Mucosa of rectum (tissue), 2 donors: ENCODE results near the gene ZAP70.

ENCODE experiments used
- H3K27ac ChIP-seq, 2 donors: one replicate each; pipeline ENCODE4 v1.7.0; 2013; ENCODE audit warnings: inconsistent platforms in 2 of 2, low read depth in 2 of 2, low read length in 2 of 2
- H3K27me3 ChIP-seq, 2 donors: one replicate each; pipeline ENCODE4 v1.7.0; 2013; ENCODE audit warnings: low read length in 2 of 2; ENCODE audit not compliant: control insufficient read depth in 2 of 2, insufficient read depth in 2 of 2
- H3K36me3 ChIP-seq, 2 donors: one replicate each; pipeline ENCODE4 v1.7.0; 2013; ENCODE audit warnings: low read length in 2 of 2; ENCODE audit not compliant: control insufficient read depth in 2 of 2, insufficient read depth in 2 of 2
- H3K4me1 ChIP-seq, 2 donors: one replicate each; pipeline ENCODE4 v1.7.0; 2013; ENCODE audit warnings: low read length in 2 of 2, mild to moderate bottlenecking in 1 of 2; ENCODE audit not compliant: control insufficient read depth in 2 of 2, insufficient read depth in 2 of 2
- H3K4me3 ChIP-seq, 2 donors: one replicate each; pipeline ENCODE4 v1.7.0; 2013; ENCODE audit warnings: low read length in 2 of 2
- H3K9ac ChIP-seq, 2 donors: one replicate each; pipeline ENCODE4 v1.7.0; 2013; ENCODE audit warnings: low read length in 2 of 2, low read depth in 1 of 2, mild to moderate bottlenecking in 1 of 2
- H3K9me3 ChIP-seq, 2 donors: one replicate each; pipeline ENCODE4 v1.7.0; 2013; ENCODE audit warnings: low read length in 2 of 2; ENCODE audit not compliant: control insufficient read depth in 2 of 2
- donor health status: healthy.
- donor health status: Normal muscosa, but diverticular disease.

ZAP70 gene

DNA sequence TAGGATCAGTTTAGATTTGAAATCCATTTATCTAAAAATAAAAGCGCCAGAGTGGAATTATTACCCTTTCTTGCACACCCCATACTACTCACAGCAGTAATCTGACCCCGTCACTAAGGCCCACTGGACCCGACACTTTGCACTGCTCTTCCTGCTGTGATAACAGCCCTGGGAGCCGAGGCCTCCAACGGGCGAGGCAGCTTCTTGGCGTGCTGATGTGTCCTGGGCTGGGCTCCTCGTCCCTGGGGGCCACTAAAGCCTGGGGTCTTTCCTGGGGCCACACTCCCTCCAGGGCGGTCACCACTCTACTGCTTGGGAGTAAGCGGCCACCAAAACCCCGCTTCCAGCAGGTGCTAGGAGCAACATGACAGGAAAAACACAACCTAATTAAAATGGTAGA, 61.7 kb downstream of the ZAP70 start:
- Histone ChIP-seq H3K4me1 (no peaks in the 10 kb centered on the region), H3K4me3 (no peak overlapping the region), H3K36me3 (peaks cover 46 to 52% of the 10 kb centered on the region in 2 donors), H3K9me3 (no peaks in the 10 kb centered on the region), H3K27ac (no peak overlapping the region), H3K9ac (no peak overlapping the region), H3K27me3 (no peaks in the 10 kb centered on the region)

DNA sequence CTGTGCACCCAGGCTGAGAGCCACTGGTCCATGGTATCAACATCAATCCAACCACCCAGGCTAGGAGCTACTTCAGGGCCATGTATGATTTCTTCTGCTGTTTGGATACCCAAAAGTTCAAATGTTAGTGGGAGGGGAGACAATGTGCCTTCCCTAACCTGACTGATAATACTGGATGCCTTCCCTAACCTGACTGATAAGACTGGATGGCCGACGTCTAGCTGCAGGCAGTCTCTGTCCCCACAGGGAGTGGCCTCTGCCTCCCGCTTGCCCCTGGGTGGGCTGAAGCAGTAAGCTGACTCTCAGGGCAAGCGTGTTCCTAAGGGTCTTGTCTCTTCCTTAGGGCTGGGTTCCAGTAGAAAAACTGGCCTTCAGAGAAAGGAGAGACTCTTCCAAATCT, 65.8 kb downstream of the ZAP70 start:
- H3K4me3 ChIP-seq, result no peak overlapping the region
- H3K9me3 ChIP-seq, result no peaks in the 10 kb centered on the region
- no peak overlapping the region for H3K27ac ChIP-seq
- H3K27me3 ChIP-seq, result no peaks in the 10 kb centered on the region
- H3K9ac ChIP-seq, result no peak overlapping the region
- peaks cover 6 to 7% of the 10 kb centered on the region in 2 donors for H3K4me1 ChIP-seq
- H3K36me3 ChIP-seq, result peaks cover 20 to 26% of the 10 kb centered on the region in 2 donors

DNA sequence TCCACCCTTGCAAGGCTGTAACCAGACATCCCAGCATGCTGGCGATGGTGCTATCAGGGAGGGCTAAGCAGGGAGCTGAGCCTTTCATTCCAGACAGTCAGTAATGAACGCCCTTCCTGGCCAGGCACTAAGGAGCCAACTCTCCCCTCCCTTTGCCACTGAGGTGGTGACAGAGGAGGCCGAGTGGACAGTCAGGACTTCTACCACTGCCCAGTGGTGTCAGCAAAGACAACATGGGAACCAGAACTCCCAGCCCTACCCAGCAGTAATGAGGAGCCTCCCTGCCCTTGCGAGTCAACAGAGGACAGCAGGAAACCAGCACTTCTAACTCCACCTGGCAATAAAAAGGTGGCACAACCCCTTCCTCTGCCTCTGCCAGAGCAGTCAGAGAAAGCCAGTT, 68.6 kb downstream of the ZAP70 start:
- H3K4me1 ChIP-seq, result peaks cover 6 to 11% of the 10 kb centered on the region in 2 donors
- peaks cover 9 to 10% of the 10 kb centered on the region in 2 donors for H3K36me3 ChIP-seq
- no peaks in the 10 kb centered on the region for H3K27me3 ChIP-seq
- H3K9ac ChIP-seq, result peak overlapping the region in 1 of 2 donors; percentile 15
- H3K4me3 ChIP-seq, result no peak overlapping the region
- H3K27ac ChIP-seq, result peak overlapping the region; percentile 83 to 86
- H3K9me3 ChIP-seq, result no peaks in the 10 kb centered on the region

DNA sequence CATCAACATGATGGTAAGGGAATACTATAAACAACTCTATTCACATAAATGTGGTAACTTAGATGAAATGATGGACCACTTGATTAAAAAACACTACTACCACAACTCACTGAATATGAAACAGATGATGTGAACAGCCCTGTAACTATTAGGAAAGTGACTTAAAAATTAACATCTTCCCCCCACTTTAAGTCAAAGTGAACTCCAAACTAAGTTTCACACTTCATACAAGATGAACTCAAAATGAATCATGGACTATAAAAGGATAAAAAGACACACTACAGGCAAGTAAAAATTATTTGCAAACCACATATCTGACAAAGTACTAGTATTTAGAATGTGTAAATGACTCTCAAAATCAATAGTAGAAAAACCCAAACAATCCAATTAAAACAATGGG, 71.6 kb downstream of the ZAP70 start:
- H3K36me3 ChIP-seq, result peaks cover 23 to 31% of the 10 kb centered on the region in 2 donors
- H3K9ac ChIP-seq, result no peak overlapping the region
- no peak overlapping the region for H3K27ac ChIP-seq
- peaks cover 6 to 11% of the 10 kb centered on the region in 2 donors for H3K4me1 ChIP-seq
- no peaks in the 10 kb centered on the region for H3K27me3 ChIP-seq
- no peak overlapping the region for H3K4me3 ChIP-seq
- no peaks in the 10 kb centered on the region for H3K9me3 ChIP-seq

DNA sequence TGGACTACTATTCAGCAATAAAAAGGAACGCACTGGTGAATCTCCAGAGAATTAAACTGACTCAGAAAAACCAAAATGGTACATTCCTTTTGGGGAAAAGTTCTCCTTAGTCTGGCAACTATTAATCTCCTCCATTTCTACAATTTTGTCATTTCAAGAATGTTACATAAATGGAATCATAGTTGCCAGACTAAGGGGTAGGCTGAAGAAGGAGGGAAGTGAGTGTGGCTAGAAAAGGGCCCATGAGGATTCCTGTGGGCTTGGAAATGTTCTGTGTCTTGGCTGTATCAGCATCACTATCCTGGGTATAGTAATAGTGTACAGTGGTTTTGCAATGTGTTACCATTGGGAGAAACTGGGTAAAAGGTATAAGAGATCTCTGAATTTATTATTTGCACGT, 72.4 kb downstream of the ZAP70 start:
- Histone ChIP-seq H3K9me3 (no peaks in the 10 kb centered on the region), H3K9ac (no peak overlapping the region), H3K4me1 (peaks cover 6 to 11% of the 10 kb centered on the region in 2 donors), H3K27ac (no peak overlapping the region), H3K4me3 (no peak overlapping the region), H3K36me3 (peaks cover 25 to 38% of the 10 kb centered on the region in 2 donors), H3K27me3 (no peaks in the 10 kb centered on the region)

DNA sequence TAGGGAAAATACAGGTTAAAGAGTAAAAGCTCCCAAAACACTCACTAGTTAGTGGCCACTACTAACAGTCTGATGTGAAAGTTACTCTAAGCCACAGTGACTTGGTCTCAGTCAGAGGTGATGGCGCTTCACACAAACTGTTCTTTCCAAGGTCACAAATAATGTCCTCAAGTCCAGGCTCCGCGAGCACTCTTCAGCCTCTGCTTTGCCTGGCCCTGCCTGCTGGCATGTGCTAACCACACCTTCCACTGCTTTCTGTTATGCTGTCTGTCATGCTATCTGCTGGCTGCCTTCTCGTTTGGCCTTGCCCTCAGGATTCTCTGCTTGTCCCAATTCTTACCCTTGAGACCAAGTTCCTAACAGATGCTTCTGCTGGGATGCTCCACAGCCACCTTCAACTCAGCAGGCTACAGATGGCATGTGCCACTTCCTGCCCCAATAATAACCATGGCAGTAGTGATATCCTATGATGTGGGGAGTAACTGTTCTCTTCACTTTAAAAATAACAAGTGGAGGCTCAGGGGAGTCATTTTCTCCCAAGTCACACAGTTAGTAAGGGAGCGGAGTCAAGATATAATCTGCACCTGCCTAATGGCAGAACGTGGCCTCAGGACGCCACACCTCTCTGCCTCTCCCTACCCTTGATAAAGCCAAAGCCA, 75.7 kb downstream of the ZAP70 start:
- Histone ChIP-seq H3K27ac (no peak overlapping the region), H3K9ac (no peak overlapping the region), H3K4me1 (peaks cover 0 to 5% of the 10 kb centered on the region in 2 donors), H3K4me3 (no peak overlapping the region), H3K9me3 (no peaks in the 10 kb centered on the region), H3K36me3 (peaks cover 43 to 65% of the 10 kb centered on the region in 2 donors), H3K27me3 (no peaks in the 10 kb centered on the region)
